Fibroblast of skin of back (primary cell): ENCODE results near the gene ATPAF2. TPM values are rescaled to one million over a fixed set of nuclear protein-coding genes. Genes with fewer than 3 reads are reported as not detected.

ENCODE experiments used
- DNase-seq: peaks from one replicate; pipeline ENCODE4 v3.0.0-alpha.2; 2013
- polyA plus RNA-seq, 2 experiments: library from polyadenylated mRNA; unstranded; fragments of 120-200 nt; gene quantifications; one replicate each; pipeline ENCODE4 v1.2.1, GENCODE V29; 2013; ENCODE audit not compliant: insufficient read length in 2 of 2

ATPAF2 gene
- 16.4 TPM for polyA plus RNA-seq (2013, experiment 1 of 2; ENCODE audit: insufficient read length)
- 17.2 TPM for polyA plus RNA-seq (2013, experiment 2 of 2; ENCODE audit: insufficient read length)

- peak; percentile 98 for DNase-seq
These were observed at the start of gene ATPAF2, which contains the start of gene GID4 for GRCh38 chr17:18038861-18039534. ATPAF2 (minus strand) TSS chr17:18039168; CDS start chr17:18039013, 155 bp downstream. GID4 (plus strand) TSS chr17:18039408; CDS start chr17:18039465, 57 bp downstream.

- DNase-seq = peak; percentile 89
These were observed 48.9 kb upstream of the ATPAF2 start, which contains the start of gene DRG2 for GRCh38 chr17:18087610-18088491. DRG2 (plus strand) TSS chr17:18087948; CDS start chr17:18088024, 76 bp downstream.

GRCh38 chr17:18084256-18084655 lies 45.3 kb upstream of the ATPAF2 start:
- no peak for DNase-seq

GRCh38 chr17:18079543-18079942 lies 40.6 kb upstream of the ATPAF2 start:
- no peak for DNase-seq

- no peak for DNase-seq
These were observed 38.0 kb upstream of the ATPAF2 start for GRCh38 chr17:18076936-18077335.

- no peak for DNase-seq
These were observed 35.8 kb upstream of the ATPAF2 start for GRCh38 chr17:18074566-18075272.

- no peak for DNase-seq
These were observed 32.8 kb upstream of the ATPAF2 start for GRCh38 chr17:18071751-18072150.

- DNase-seq = peak; percentile 31
These were observed 31.9 kb upstream of the ATPAF2 start for GRCh38 chr17:18070861-18071340.

GRCh38 chr17:18069101-18069500 lies 30.1 kb upstream of the ATPAF2 start:
- no peak for DNase-seq

- DNase-seq = no peak
These were observed 27.9 kb upstream of the ATPAF2 start for GRCh38 chr17:18066866-18067265.

GRCh38 chr17:18065546-18065945 lies 26.6 kb upstream of the ATPAF2 start:
- no peak for DNase-seq

- no peak for DNase-seq
These were observed 25.1 kb upstream of the ATPAF2 start for GRCh38 chr17:18064053-18064452.

GRCh38 chr17:18059283-18059682 lies 20.3 kb upstream of the ATPAF2 start:
- DNase-seq = no peak

- no peak for DNase-seq
These were observed 17.2 kb upstream of the ATPAF2 start for GRCh38 chr17:18056214-18056613.

GRCh38 chr17:18055597-18055996 lies 16.6 kb upstream of the ATPAF2 start:
- DNase-seq = no peak

GRCh38 chr17:18045691-18046350 lies 6.9 kb upstream of the ATPAF2 start:
- no peak for DNase-seq

- DNase-seq = no peak
These were observed 5.6 kb upstream of the ATPAF2 start for GRCh38 chr17:18044609-18045008.

- peak; percentile 23 for DNase-seq
These were observed 4.5 kb upstream of the ATPAF2 start for GRCh38 chr17:18043491-18043890.

- no peak for DNase-seq
These were observed 4.0 kb upstream of the ATPAF2 start for GRCh38 chr17:18042983-18043382.

GRCh38 chr17:18041776-18042175 lies 2.8 kb upstream of the ATPAF2 start:
- DNase-seq = peak; percentile 27

GRCh38 chr17:18040261-18040858 lies 1.4 kb upstream of the ATPAF2 start:
- DNase-seq = no peak
